ENCODE results near the gene KPNA2.
"Not testable (repeated sequence)": the region's sequence is repeated elsewhere in the genome, so short reads cannot be mapped to it uniquely, and the experiment has no call there.

KPNA2 gene

GRCh38 chr17:68047153-68047846 lies 11.8 kb downstream of the KPNA2 start:
- no peak for TF ChIP-seq CTCF (IDR thresholded peaks at IDR 0.05; ENCODE audit: borderline replicate concordance, insufficient read depth, low read depth, low read length)
- no peak overlapping the region for H3K4me3 ChIP-seq (ENCODE audit: low read depth, low read length)

- H3K4me3 ChIP-seq (ENCODE audit: low read depth, low read length): not testable (repeated sequence)
Observed at GRCh38 chr17:68047890-68048542, 12.5 kb downstream of the KPNA2 start.

- TF ChIP-seq CTCF (IDR thresholded peaks at IDR 0.05; ENCODE audit: borderline replicate concordance, insufficient read depth, low read depth, low read length): no peak
- no peak overlapping the region for H3K4me3 ChIP-seq (ENCODE audit: low read depth, low read length)
Observed at GRCh38 chr17:68048996-68049395, 13.5 kb downstream of the KPNA2 start.

- not testable (repeated sequence) for H3K4me3 ChIP-seq (ENCODE audit: low read depth, low read length)
Observed at GRCh38 chr17:68049812-68050437, 14.4 kb downstream of the KPNA2 start.

GRCh38 chr17:68051321-68052312 lies 16.1 kb downstream of the KPNA2 start:
- H3K4me3 ChIP-seq (ENCODE audit: low read depth, low read length): not testable (repeated sequence)

GRCh38 chr17:68052810-68053209 lies 17.3 kb downstream of the KPNA2 start:
- TF ChIP-seq CTCF (IDR thresholded peaks at IDR 0.05; ENCODE audit: borderline replicate concordance, insufficient read depth, low read depth, low read length): no peak
- H3K4me3 ChIP-seq (ENCODE audit: low read depth, low read length): no peak overlapping the region

- no peak for TF ChIP-seq CTCF (IDR thresholded peaks at IDR 0.05; ENCODE audit: borderline replicate concordance, insufficient read depth, low read depth, low read length)
- H3K4me3 ChIP-seq (ENCODE audit: low read depth, low read length): no peak overlapping the region
Observed at GRCh38 chr17:68053231-68054013, 17.9 kb downstream of the KPNA2 start.
